Measurements from ENCODE around the gene NDUFC1. TPM values are rescaled to one million over a fixed set of nuclear protein-coding genes. Genes with fewer than 3 reads are reported as not detected.
"Not testable (repeated sequence)": the region's sequence is repeated elsewhere in the genome, so short reads cannot be mapped to it uniquely, and the experiment has no call there.

The NDUFC1 gene
- total and polyA plus RNA-seq, 3 experiments from 2014 or later: 49.6 to 146 (median 50.2) TPM

- Mint-ChIP-seq H3K9me3 (no peaks in the 10 kb centered on the region), H3K4me1 (peaks cover 15 to 24% (median 19%) of the 10 kb centered on the region in 3 donors), H3K27me3 (peaks cover 0 to 1% of the 10 kb centered on the region in 2 donors), H3K27ac (peak overlapping the region; percentile 75 to 97 (median 90)), H3K4me3 (peak overlapping the region; percentile 69 to 91 (median 85)), H3K36me3 (no peaks in the 10 kb centered on the region)
- no peak for DNase-seq
- H3K27me3 ChIP-seq (ENCODE audit: insufficient read depth, low read length, poor library complexity, severe bottlenecking): no peaks in the 10 kb centered on the region
- POLR2A ChIA-PET: interaction anchor here (0.8 to 2.1 kb wide), 4 partner anchors 11 to 88 kb away, joined by 3 to 8 read pairs (median 4); partner anchors contain the start of gene NAA15
- peaks cover 12% of the 10 kb centered on the region for H3K4me1 ChIP-seq (ENCODE audit: insufficient read depth, low read length)
- CTCF ChIA-PET: interaction anchor here (0.7 to 2.9 kb wide), 4 partner anchors 14 to 35 kb away, joined by 4 to 20 read pairs (median 5); partner anchors contain the start of genes MGARP and NAA15
- peak overlapping the region; percentile 55 for H3K4me3 ChIP-seq (ENCODE audit: low read length)
- H3K36me3 ChIP-seq (ENCODE audit: insufficient read depth, low read length): no peaks in the 10 kb centered on the region
- no peaks in the 10 kb centered on the region for H3K9me3 ChIP-seq (ENCODE audit: low read length)
- H3K27ac ChIP-seq (ENCODE audit: low read depth, low read length): peak overlapping the region; percentile 49
Measured at GRCh38 chr4:139266208-139266582, 36.1 kb downstream of the NDUFC1 start.

DNA sequence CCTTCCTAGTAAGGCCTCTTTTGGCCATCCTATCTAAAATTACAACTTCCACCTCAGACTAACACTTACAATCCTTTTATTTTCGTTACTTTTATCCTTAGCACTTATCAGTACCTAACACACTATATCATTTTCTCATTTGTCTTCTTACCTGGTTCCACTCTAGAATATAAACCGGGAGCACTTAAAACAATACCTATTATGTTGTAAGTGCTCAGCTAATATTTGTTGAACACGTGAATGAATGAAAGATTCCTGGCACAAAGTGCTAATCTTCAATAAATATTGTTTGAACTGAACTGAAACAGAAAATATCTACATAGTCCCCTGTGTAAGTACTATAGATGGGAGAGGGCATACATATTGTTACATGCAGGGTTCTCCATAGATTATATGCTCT is 36.6 kb downstream of the NDUFC1 start:
- ChIA-PET POLR2A (interaction anchor here (1.2 to 2.1 kb wide), 2 partner anchors 10 to 35 kb away, joined by 3 to 8 read pairs; partner anchors contain the start of gene NAA15), CTCF (interaction anchor here (1.2 to 2.9 kb wide), 3 partner anchors 15 to 36 kb away, joined by 5 to 20 read pairs (median 5); partner anchors contain the start of genes MGARP and NAA15)
- H3K9me3 ChIP-seq (ENCODE audit: low read length): no peaks in the 10 kb centered on the region
- H3K27ac ChIP-seq (ENCODE audit: low read depth, low read length): no peak overlapping the region
- H3K36me3 Mint-ChIP-seq: no peaks in the 10 kb centered on the region
- peaks cover 12% of the 10 kb centered on the region for H3K4me1 ChIP-seq (ENCODE audit: insufficient read depth, low read length)
- H3K27me3 ChIP-seq (ENCODE audit: insufficient read depth, low read length, poor library complexity, severe bottlenecking): no peaks in the 10 kb centered on the region
- H3K4me3 ChIP-seq (ENCODE audit: low read length): no peak overlapping the region
- peaks cover 0 to 1% of the 10 kb centered on the region in 2 donors for H3K27me3 Mint-ChIP-seq
- H3K9me3 Mint-ChIP-seq: no peaks in the 10 kb centered on the region
- no peak for DNase-seq
- peaks cover 15 to 24% (median 19%) of the 10 kb centered on the region in 3 donors for H3K4me1 Mint-ChIP-seq
- H3K36me3 ChIP-seq (ENCODE audit: insufficient read depth, low read length): no peaks in the 10 kb centered on the region
- peak overlapping the region in 2 of 8 donors; percentile 10 to 75 for H3K27ac Mint-ChIP-seq
- peak overlapping the region in 1 of 7 donors; percentile 46 for H3K4me3 Mint-ChIP-seq

DNA sequence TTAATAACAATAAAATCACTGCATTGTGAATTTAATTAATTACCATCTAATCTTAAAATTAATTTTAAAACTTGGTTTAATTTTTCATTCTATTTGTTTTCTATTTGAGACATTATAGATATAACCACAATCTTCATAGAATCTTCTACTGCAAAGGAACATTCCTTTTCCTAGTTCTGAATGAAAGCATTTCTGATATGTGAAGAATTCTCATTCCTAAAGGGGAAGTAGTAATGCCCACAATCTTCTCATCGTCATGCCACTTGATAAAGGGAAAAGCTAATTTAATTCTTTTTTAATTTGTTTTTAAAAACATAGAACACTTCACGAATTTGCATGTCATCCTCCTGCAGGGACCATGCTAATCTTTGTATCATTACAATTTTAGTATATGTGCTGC is 45.9 kb downstream of the NDUFC1 start:
- no peak overlapping the region for H3K4me3 Mint-ChIP-seq
- ChIA-PET CTCF (no interaction called here), POLR2A (no interaction called here)
- Histone ChIP-seq H3K27ac (ENCODE audit: low read depth, low read length) (no peak overlapping the region), H3K9me3 (ENCODE audit: low read length) (no peaks in the 10 kb centered on the region), H3K36me3 (ENCODE audit: insufficient read depth, low read length) (no peaks in the 10 kb centered on the region), H3K27me3 (ENCODE audit: insufficient read depth, low read length, poor library complexity, severe bottlenecking) (no peaks in the 10 kb centered on the region), H3K4me1 (ENCODE audit: insufficient read depth, low read length) (no peaks in the 10 kb centered on the region), H3K4me3 (ENCODE audit: low read length) (no peak overlapping the region)
- H3K27ac Mint-ChIP-seq: no peak overlapping the region
- H3K36me3 Mint-ChIP-seq: no peaks in the 10 kb centered on the region
- H3K4me1 Mint-ChIP-seq: no peaks in the 10 kb centered on the region
- DNase-seq: no peak
- H3K27me3 Mint-ChIP-seq: peaks cover 0 to 2% of the 10 kb centered on the region in 2 donors
- H3K9me3 Mint-ChIP-seq: no peaks in the 10 kb centered on the region

DNA sequence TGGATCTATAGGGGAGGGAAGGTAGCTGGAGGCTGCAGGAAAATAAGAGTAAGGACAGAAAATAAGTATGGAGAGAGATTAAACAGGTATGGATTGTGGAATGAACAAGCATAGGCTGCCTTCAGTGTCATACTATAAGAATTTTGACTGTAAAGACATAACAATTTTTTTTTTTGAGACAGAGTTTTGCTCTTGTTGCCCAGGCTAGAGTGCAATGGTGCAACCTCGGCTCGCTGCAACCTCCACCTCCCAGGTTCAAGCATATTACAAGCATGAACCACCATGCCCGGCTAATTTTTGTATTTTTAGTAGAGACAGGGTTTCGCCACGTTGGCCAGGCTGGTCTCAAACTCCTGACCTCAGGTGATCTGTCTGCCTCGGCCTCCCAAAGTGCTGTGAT is 46.7 kb downstream of the NDUFC1 start:
- H3K36me3 Mint-ChIP-seq; H3K27ac Mint-ChIP-seq; H3K9me3 ChIP-seq (ENCODE audit: low read length); H3K9me3 Mint-ChIP-seq; CTCF ChIA-PET; H3K27me3 Mint-ChIP-seq; H3K36me3 ChIP-seq (ENCODE audit: insufficient read depth, low read length); H3K4me1 ChIP-seq (ENCODE audit: insufficient read depth, low read length); H3K27me3 ChIP-seq (ENCODE audit: insufficient read depth, low read length, poor library complexity, severe bottlenecking); H3K4me3 ChIP-seq (ENCODE audit: low read length); H3K4me1 Mint-ChIP-seq; H3K27ac ChIP-seq (ENCODE audit: low read depth, low read length); DNase-seq; H3K4me3 Mint-ChIP-seq: not testable (repeated sequence)
- POLR2A ChIA-PET: interaction anchor here (1.0 kb wide), 1 partner anchor 11 kb away, joined by 3 read pairs; no protein-coding TSS in a partner anchor

GRCh38 chr4:139253713-139254112 is 48.6 kb downstream of the NDUFC1 start:
- H3K4me3 Mint-ChIP-seq: no peak overlapping the region
- no peak for DNase-seq
- H3K4me1 ChIP-seq (ENCODE audit: insufficient read depth, low read length): no peaks in the 10 kb centered on the region
- no peaks in the 10 kb centered on the region for H3K27me3 Mint-ChIP-seq
- H3K27ac Mint-ChIP-seq: no peak overlapping the region
- no peaks in the 10 kb centered on the region for H3K27me3 ChIP-seq (ENCODE audit: insufficient read depth, low read length, poor library complexity, severe bottlenecking)
- H3K9me3 ChIP-seq (ENCODE audit: low read length): no peaks in the 10 kb centered on the region
- H3K27ac ChIP-seq (ENCODE audit: low read depth, low read length): no peak overlapping the region
- H3K9me3 Mint-ChIP-seq: no peaks in the 10 kb centered on the region
- ChIA-PET CTCF (interaction anchor here (0.6 to 1.0 kb wide), 3 partner anchors 25 to 42 kb away, joined by 3 to 4 read pairs (median 3); no protein-coding TSS in a partner anchor), POLR2A (no interaction called here)
- no peaks in the 10 kb centered on the region for H3K36me3 Mint-ChIP-seq
- H3K4me1 Mint-ChIP-seq: no peaks in the 10 kb centered on the region
- no peak overlapping the region for H3K4me3 ChIP-seq (ENCODE audit: low read length)
- no peaks in the 10 kb centered on the region for H3K36me3 ChIP-seq (ENCODE audit: insufficient read depth, low read length)

DNA sequence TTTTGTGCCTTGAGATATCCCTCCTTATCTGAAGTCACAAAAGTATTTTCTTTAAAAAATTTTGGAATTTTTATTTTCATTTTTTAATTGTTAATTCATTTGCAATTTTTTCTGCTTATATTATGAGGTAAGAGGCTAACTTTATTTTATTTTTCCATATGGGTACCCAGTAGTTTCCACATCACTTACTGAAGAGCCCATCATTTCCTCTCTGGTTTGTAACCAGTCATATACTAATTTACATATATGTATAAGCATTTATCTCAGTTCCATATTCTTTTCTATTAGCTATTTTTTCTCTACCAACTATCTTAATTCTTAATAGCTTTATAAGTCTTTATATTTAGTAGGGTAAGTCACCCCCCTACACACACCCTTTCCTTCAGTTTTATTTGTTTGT is 49.2 kb downstream of the NDUFC1 start:
- Histone ChIP-seq H3K4me3 (ENCODE audit: low read length) (no peak overlapping the region), H3K27ac (ENCODE audit: low read depth, low read length) (no peak overlapping the region), H3K4me1 (ENCODE audit: insufficient read depth, low read length) (no peaks in the 10 kb centered on the region), H3K9me3 (ENCODE audit: low read length) (no peaks in the 10 kb centered on the region), H3K36me3 (ENCODE audit: insufficient read depth, low read length) (no peaks in the 10 kb centered on the region), H3K27me3 (ENCODE audit: insufficient read depth, low read length, poor library complexity, severe bottlenecking) (no peaks in the 10 kb centered on the region)
- H3K4me3 Mint-ChIP-seq: no peak overlapping the region
- DNase-seq: no peak
- H3K9me3 Mint-ChIP-seq: no peaks in the 10 kb centered on the region
- ChIA-PET CTCF (interaction anchor here (0.9 to 1.0 kb wide), 2 partner anchors 24 to 43 kb away, joined by 3 to 4 read pairs; no protein-coding TSS in a partner anchor), POLR2A (no interaction called here)
- H3K4me1 Mint-ChIP-seq: no peaks in the 10 kb centered on the region
- no peaks in the 10 kb centered on the region for H3K36me3 Mint-ChIP-seq
- no peak overlapping the region for H3K27ac Mint-ChIP-seq
- no peaks in the 10 kb centered on the region for H3K27me3 Mint-ChIP-seq

- ChIA-PET POLR2A (no interaction called here), CTCF (no interaction called here)
- Mint-ChIP-seq H3K9me3 (no peaks in the 10 kb centered on the region), H3K36me3 (no peaks in the 10 kb centered on the region), H3K27me3 (no peaks in the 10 kb centered on the region), H3K4me1 (no peaks in the 10 kb centered on the region), H3K4me3 (no peak overlapping the region), H3K27ac (no peak overlapping the region)
- Histone ChIP-seq H3K9me3 (ENCODE audit: low read length) (no peaks in the 10 kb centered on the region), H3K4me3 (ENCODE audit: low read length) (no peak overlapping the region), H3K27ac (ENCODE audit: low read depth, low read length) (no peak overlapping the region), H3K4me1 (ENCODE audit: insufficient read depth, low read length) (no peaks in the 10 kb centered on the region), H3K27me3 (ENCODE audit: insufficient read depth, low read length, poor library complexity, severe bottlenecking) (no peaks in the 10 kb centered on the region), H3K36me3 (ENCODE audit: insufficient read depth, low read length) (no peaks in the 10 kb centered on the region)
- DNase-seq: no peak
Measured at GRCh38 chr4:139247700-139248238, 54.5 kb downstream of the NDUFC1 start.

DNA sequence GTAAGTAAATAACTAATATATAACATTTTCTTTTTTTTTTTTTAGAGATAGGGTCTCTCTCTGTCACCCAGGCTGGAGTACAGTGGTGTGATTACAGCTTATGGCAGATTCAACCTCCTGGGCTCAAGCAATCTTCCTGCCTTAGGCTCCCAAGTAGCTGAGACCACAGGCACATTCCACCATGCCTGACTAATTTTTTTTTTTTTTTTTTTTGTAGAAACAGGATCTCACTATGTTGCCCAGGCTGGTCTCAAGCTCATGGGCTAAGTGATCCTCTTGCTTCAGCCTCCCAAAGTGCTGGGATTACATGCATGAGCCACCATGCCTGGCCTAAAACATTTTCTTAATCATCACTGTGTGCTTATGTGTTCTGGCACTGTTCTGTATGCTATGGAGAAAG is 55.0 kb downstream of the NDUFC1 start:
- Histone ChIP-seq H3K27ac (ENCODE audit: low read depth, low read length) (no peak overlapping the region), H3K4me3 (ENCODE audit: low read length) (no peak overlapping the region), H3K27me3 (ENCODE audit: insufficient read depth, low read length, poor library complexity, severe bottlenecking) (no peaks in the 10 kb centered on the region), H3K4me1 (ENCODE audit: insufficient read depth, low read length) (no peaks in the 10 kb centered on the region), H3K9me3 (ENCODE audit: low read length) (no peaks in the 10 kb centered on the region), H3K36me3 (ENCODE audit: insufficient read depth, low read length) (no peaks in the 10 kb centered on the region)
- DNase-seq: no peak
- Mint-ChIP-seq H3K4me1 (no peaks in the 10 kb centered on the region), H3K4me3 (no peak overlapping the region), H3K9me3 (no peaks in the 10 kb centered on the region), H3K27ac (no peak overlapping the region), H3K27me3 (no peaks in the 10 kb centered on the region), H3K36me3 (no peaks in the 10 kb centered on the region)
- POLR2A ChIA-PET: no interaction called here
- CTCF ChIA-PET: no interaction called here

All from CD8-positive, alpha-beta memory T cell (primary cell).